NOMO-1 (cell line): ENCODE measurements around the gene PHLPP1.
A peak's percentile ranks its signal among the peaks of the same experiment; 100 is the strongest.

Experiments
- DNase-seq, 2 experiments: peaks; one replicate each; lab custom pipeline; 2025; ENCODE audit not compliant: unreplicated experiment in 2 of 2; lab: John Stamatoyannopoulos, UW

PHLPP1 gene

GRCh38 chr18:62967089-62967488 lies 251.7 kb downstream of the PHLPP1 start:
- DNase-seq: no peak

GRCh38 chr18:62973689-62974088 lies 258.3 kb downstream of the PHLPP1 start:
- DNase-seq: no peak

DNA sequence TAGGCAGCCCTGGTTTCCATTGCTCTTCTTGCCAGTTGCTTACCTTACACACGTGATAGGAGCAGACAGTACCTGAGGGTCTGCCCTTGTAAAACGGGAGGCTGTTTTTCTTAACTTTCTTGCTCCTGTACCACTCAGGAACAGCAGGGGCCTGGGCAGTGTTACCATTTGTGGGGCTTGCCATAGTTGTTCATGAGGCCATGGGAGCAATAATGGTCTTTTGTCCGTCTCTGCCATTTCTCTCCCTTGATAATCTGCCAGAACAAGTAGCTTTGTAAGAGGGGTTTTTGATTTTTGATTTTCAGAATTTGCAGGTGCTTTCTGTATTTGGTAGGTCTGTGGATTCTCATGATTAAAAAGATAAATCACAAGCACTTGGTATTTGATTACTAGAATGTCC lies 259.0 kb downstream of the PHLPP1 start:
- DNase-seq: no peak

DNA sequence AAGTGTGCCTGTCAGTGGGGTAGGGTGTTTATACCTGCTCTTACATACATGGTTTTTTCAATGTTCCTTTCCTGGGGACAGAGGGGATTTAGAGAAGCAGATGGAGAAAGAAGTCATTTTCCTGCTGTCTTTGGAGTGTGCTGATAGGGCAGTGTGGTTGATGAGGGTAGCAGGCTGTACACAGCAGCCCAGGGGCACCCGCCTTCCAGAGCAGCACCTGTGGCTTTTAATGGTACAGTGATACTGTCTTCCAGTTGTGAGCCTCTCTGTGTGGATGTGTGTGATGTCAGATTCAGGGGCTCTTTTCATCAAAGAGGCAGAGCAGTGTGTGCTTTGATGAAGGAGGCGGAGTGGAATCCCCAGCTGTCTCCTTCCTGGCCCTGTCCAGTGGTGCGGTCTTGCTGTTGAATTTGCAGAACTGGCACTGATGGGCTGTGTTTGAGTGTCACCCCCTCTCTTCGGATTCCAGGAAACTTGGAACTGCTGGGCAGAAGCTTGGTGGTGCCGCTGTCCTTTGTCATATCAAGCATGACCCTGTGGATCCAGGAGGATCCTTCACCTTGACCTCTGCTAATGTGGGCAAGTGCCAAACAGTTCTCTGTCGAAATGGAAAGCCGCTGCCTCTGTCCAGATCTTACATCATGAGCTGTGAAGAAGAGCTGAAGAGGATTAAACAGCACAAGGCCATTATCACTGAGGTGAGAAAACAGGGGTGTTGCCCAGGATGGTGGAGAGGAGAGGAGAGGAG lies 259.8 kb downstream of the PHLPP1 start:
- DNase-seq: no peak

DNA sequence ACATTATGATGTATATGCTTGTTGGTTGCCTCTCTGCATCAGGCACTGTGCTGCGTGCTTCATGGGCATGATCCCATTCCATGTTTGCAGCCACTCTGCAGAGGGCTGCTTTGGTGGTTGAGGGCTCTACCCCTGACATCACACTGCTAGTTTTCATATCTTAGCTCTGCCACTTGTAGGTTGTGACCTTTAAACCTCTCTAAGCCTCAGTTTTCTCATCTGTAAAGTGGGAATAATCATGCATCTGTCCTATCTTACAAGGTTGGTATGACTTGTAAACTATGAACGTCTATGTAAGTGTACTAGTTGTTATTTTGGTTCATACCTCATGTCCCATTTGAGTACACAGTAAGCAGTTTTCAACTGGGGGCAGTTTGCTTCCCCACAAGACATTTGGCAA lies 260.4 kb downstream of the PHLPP1 start:
- no peak for DNase-seq

DNA sequence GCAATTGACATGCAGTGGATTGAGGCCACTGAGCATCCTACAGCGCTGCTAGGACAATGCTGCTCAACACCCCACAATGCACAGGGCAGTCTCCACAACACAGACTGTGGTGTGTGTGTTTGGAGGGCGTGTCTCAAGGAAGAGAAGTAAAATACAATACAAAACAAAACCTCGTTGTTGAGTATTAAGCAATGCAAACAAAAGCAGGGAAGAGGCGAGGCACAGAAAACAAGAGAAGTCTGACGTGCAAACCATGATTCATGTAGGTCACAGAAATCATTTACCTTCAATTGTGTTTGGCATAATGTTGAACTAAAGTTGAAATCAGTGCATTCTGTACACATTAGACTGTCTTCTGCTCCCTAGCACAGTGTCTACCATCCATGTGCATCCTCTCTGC lies 260.9 kb downstream of the PHLPP1 start:
- no peak for DNase-seq

- DNase-seq: no peak
Measured at GRCh38 chr18:62977512-62977911, 262.2 kb downstream of the PHLPP1 start.

- no peak for DNase-seq
Measured at GRCh38 chr18:62978251-62979049, 263.1 kb downstream of the PHLPP1 start.

GRCh38 chr18:62979176-62979575 lies 263.8 kb downstream of the PHLPP1 start:
- peak; percentile 88 to 90 for DNase-seq

DNA sequence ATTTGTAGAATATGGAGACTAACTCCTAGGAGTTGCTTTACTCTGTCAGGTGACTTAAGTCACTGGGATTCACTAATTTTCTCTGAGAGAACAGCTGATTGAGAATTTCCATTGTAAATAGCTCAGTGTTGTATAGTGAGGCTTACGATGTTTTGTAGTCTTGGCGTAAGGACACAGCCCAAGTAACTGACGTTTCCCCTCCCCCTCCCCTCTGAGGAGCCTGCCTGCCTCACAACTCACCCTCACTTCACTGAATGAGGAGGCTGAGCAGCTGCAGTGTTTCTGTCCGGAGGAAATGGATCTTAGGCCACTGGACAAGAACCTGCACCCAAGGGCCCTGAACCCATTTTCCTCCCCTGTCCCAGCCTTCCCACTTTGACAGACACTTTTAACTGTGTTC lies 264.6 kb downstream of the PHLPP1 start:
- no peak for DNase-seq

GRCh38 chr18:62981566-62981965 lies 266.2 kb downstream of the PHLPP1 start:
- no peak for DNase-seq

DNA sequence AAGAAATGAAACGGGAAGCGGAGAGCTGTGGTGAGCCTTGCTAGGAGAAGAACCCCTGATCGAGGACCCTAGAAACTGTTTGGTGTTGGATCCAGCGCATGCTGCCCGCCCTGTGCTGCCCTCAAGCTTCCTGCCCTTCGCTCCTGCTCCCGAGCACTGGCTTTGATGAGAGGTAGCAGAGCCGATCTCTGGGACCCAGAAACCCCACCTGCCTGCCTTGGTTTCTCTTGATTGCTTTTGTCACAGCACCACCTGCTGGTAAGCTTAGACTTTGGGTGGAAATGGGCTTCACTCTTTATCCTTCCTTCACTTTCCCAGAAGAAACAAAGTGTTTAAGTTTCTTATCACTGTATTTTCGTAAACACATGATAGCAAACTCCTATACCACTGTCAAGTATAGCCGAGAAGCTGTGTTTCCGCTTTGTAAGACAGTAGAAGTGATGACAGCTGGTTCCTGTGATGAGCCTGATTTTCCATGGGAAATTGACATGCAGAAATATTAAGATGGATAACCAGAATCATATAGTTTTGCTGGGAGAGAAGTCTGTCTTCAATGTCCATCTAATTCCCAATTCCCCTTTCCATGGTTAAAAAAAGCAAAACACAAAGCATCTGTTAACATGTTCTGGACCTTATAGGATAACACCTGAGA lies 267.4 kb downstream of the PHLPP1 start:
- DNase-seq: peak in 1 of 2 experiments; percentile 16

DNA sequence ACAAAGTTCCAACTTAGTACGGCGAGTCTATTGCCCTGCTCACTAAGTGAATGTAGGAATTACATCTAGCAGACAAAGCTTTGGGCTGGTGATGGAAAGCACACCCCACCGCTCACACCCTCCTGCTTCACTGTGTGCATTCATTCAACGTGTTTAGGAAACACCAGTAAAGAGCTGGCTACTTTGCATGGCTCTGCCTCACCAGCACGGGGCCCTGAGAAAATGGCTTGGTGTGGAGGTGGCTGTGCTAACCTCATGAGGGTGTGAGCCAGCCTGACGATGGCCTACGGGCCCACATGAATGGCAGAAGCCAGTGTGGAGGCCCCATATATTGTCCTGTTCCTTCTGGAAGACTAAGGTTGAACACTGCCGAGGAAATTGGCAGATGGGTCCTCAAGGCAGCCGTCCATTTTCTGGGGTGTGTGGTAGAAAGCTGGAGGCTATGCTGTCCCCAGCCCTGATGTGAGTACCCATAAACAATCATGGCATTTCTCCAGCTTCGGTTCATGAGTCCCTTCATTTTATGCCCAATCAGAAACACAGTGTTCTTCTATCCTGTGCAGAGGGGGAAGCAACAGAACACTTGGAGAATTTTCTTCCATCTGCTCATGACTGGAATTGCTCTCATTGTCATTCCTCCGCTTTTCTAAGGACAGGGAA lies 269.4 kb downstream of the PHLPP1 start:
- DNase-seq: no peak

DNA sequence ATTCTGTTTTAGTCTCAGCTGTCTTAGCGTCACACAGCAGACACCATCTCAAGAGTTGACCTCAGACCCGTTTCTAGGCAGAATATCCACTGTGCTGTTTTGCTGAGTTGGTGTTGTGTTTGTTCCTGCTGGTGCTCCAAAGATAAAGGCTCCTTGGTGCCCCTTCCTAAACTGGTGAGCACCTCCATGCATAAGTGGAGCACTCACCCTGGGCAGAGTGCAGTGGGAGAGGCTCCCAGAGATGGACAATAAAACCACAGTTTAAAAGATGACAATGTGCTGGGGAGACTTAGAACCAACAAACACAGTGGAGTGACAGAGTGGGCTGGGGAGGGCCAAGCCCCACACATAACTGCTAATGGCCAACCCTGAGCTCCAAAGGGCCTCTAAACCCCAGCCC lies 271.1 kb downstream of the PHLPP1 start:
- DNase-seq: no peak

- DNase-seq: no peak
Measured at GRCh38 chr18:62987055-62987830, 271.9 kb downstream of the PHLPP1 start.

GRCh38 chr18:62987859-62988258 lies 272.5 kb downstream of the PHLPP1 start:
- DNase-seq: no peak

DNA sequence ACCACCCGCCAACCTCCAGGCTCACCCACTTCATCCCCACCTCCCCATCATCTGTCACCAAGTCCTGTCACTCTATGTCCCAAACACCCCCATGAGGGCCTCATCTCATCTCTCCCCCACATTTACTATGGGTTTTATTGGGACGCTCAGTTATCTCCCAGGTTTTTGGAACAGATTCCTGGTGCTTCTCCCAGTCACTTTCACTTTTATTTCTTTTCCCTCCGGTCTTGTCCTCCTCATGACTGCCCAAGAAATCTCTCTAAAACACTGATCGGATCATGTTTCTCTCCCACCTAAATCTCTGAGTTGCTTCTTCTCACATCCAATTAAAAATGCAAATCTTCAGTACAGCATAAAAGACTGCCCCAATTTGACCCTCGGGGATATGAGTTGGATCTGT lies 273.1 kb downstream of the PHLPP1 start:
- no peak for DNase-seq

DNA sequence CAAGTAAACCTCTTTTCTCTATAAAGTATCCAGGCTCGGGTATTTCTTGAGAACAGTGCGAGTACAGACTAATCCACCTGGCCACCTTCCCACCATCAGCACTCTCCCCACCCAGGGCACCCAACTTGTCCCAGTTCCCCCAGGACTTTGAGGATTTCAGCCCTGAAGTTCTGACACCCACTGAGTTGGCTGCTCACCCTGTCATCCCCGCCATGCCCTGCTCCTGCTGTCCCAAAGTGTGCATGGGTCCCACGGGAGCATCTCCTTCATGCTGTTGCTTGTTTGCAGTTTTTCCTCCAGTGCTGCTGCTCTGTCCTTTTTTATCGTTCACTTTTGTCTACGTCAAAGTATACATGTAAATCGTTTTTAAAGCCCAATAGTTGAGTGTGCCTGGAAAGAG lies 273.9 kb downstream of the PHLPP1 start:
- no peak for DNase-seq

DNA sequence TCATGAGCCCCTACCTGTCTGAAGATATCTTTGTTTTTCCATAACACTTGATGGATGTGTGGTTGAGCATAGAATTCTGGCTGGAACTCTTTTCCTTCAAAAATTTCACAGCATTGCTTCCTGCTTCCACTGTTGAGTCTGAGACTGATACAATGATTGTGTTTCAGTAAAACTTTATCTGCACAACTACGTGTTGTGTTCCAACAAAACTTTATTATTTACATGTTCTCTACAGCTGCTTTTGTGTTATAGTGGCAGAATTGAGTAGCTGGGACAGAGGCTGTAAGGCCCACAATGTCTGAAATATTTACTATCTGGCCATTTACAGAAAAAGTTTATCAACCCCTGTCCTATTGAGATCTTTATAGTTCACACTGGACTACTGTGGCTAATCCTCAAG lies 275.3 kb downstream of the PHLPP1 start:
- DNase-seq: no peak

GRCh38 chr18:62991389-62991788 lies 276.0 kb downstream of the PHLPP1 start:
- no peak for DNase-seq
